HL-60 (cell line): ENCODE results near the gene PRMT5.

Experiments used
- DNase-seq, 2 experiments: peaks; one replicate each; pipeline ENCODE4 v3.0.0-alpha.2; 2010 to 2020; ENCODE audit warnings: low read depth in 1 of 2, low spot score in 1 of 2
- H3K27ac ChIP-seq: fragments of 250-450 bp; sonication (Bioruptor Pico); replicated peaks from 2 replicates; pipeline ENCODE4 v1.5.1; 2020; ENCODE audit warnings: mild to moderate bottlenecking, moderate library complexity
- H3K27me3 ChIP-seq: fragments of 250-450 bp; sonication (Bioruptor Pico); 2 replicates; pipeline ENCODE4 v1.5.1; 2021; ENCODE audit warnings: mild to moderate bottlenecking, moderate library complexity; ENCODE audit not compliant: insufficient read depth, poor library complexity, severe bottlenecking
- H3K4me3 ChIP-seq: replicated peaks from 2 replicates; pipeline ENCODE4 v1.5.1; 2011; ENCODE audit warnings: mild to moderate bottlenecking, control low read depth, low read length; ENCODE audit not compliant: insufficient read depth
- GABPA ChIP-seq: IDR thresholded peaks from 2 replicates; pipeline ENCODE4 v1.6.1; 2012; ENCODE audit warnings: low read depth
- POLR2AphosphoS5 ChIP-seq: IDR thresholded peaks from 2 replicates; pipeline ENCODE4 v1.6.1; 2012; ENCODE audit warnings: low read depth
- SPI1 ChIP-seq: IDR thresholded peaks from 2 replicates; pipeline ENCODE4 v1.6.1; 2012; ENCODE audit warnings: low read depth, mild to moderate bottlenecking, borderline replicate concordance
- TF ChIP-seq, protein P1 (sequence below): IDR thresholded peaks from one replicate; pipeline ENCODE4 v1.5.1; 2011; ENCODE audit warnings: low read length, control low read depth, inconsistent platforms; ENCODE audit not compliant: insufficient read depth
- TF ChIP-seq, protein P2 (sequence below): IDR thresholded peaks from 2 replicates; pipeline ENCODE4 v1.6.1; 2012; ENCODE audit warnings: low read depth; ENCODE audit not compliant: insufficient replicate concordance

The PRMT5 gene

DNA sequence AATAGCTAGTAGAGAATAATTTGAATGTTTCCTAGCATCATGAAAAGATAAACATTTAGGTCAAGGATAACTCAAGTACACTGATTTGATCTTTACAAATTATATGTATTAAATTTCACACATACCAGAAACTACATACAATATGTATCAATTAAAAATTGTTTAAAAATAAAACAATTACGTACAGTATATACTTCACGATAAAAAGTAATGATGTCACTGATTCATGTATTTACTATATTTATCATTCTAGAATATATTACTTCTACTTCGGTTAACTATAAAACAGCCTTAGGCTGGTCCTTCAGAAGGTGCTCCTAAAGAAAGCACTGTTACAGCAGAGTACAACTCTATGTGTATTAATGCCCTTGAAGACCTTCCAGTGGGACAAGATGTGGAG, 21.7 kb downstream of the PRMT5 start:
- Histone ChIP-seq H3K27ac (no peak overlapping the region), H3K4me3 (no peak overlapping the region)

DNA sequence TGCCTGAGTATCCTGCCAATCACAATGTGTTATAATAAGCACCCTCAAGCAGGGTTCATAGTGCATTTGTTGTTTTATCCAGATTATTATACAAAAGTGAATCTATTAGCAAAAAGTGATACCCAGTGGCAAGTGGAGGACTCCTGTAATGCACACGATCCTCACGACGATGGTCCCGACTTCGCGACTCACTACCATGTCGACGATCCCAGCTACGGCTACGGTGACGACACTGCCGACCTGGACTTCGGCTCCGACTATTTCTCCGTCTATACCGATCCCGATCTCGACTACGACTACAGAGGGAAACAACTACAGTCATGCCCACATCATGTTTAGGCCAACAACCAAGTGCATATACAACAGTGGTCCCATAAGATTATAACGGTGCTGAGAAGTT, 23.1 kb downstream of the PRMT5 start:
- no peak overlapping the region for H3K4me3 ChIP-seq
- no peak overlapping the region for H3K27ac ChIP-seq
- TF ChIP-seq, protein P1, sequence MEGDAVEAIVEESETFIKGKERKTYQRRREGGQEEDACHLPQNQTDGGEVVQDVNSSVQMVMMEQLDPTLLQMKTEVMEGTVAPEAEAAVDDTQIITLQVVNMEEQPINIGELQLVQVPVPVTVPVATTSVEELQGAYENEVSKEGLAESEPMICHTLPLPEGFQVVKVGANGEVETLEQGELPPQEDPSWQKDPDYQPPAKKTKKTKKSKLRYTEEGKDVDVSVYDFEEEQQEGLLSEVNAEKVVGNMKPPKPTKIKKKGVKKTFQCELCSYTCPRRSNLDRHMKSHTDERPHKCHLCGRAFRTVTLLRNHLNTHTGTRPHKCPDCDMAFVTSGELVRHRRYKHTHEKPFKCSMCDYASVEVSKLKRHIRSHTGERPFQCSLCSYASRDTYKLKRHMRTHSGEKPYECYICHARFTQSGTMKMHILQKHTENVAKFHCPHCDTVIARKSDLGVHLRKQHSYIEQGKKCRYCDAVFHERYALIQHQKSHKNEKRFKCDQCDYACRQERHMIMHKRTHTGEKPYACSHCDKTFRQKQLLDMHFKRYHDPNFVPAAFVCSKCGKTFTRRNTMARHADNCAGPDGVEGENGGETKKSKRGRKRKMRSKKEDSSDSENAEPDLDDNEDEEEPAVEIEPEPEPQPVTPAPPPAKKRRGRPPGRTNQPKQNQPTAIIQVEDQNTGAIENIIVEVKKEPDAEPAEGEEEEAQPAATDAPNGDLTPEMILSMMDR: no peak
- TF ChIP-seq, protein P2, sequence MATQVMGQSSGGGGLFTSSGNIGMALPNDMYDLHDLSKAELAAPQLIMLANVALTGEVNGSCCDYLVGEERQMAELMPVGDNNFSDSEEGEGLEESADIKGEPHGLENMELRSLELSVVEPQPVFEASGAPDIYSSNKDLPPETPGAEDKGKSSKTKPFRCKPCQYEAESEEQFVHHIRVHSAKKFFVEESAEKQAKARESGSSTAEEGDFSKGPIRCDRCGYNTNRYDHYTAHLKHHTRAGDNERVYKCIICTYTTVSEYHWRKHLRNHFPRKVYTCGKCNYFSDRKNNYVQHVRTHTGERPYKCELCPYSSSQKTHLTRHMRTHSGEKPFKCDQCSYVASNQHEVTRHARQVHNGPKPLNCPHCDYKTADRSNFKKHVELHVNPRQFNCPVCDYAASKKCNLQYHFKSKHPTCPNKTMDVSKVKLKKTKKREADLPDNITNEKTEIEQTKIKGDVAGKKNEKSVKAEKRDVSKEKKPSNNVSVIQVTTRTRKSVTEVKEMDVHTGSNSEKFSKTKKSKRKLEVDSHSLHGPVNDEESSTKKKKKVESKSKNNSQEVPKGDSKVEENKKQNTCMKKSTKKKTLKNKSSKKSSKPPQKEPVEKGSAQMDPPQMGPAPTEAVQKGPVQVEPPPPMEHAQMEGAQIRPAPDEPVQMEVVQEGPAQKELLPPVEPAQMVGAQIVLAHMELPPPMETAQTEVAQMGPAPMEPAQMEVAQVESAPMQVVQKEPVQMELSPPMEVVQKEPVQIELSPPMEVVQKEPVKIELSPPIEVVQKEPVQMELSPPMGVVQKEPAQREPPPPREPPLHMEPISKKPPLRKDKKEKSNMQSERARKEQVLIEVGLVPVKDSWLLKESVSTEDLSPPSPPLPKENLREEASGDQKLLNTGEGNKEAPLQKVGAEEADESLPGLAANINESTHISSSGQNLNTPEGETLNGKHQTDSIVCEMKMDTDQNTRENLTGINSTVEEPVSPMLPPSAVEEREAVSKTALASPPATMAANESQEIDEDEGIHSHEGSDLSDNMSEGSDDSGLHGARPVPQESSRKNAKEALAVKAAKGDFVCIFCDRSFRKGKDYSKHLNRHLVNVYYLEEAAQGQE: no peak
- TF ChIP-seq SPI1: no peak
- no peak for TF ChIP-seq POLR2AphosphoS5
- no peak for TF ChIP-seq GABPA
- H3K27me3 ChIP-seq: no peaks in the 10 kb centered on the region
- no peak for DNase-seq

More for the DNA sequence above, 21.7 kb downstream of the PRMT5 start:
- TF ChIP-seq, protein P1: no peak
- TF ChIP-seq, protein P2: no peak
- no peak for TF ChIP-seq POLR2AphosphoS5
- no peak for TF ChIP-seq SPI1
- TF ChIP-seq GABPA: no peak
- no peaks in the 10 kb centered on the region for H3K27me3 ChIP-seq
- DNase-seq: no peak

DNA sequence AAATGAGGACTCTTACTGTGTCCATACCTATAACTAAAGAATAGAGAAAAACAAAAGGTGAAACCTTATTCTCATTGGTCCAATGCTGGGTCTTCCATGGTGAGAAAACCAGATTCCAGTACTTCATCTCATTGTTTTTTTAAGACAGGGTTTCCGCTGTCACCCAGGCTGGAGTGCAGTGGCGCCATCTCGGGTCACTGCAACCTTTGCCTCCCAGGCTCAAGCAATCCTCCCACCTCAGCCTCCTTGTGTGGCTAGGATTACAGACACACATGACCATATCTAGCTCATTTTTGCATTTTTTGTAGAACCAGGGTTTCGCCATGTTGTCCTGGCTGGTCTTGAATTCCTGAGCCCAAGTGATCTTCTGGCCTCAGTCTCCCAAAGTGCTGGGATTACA, 23.5 kb downstream of the PRMT5 start:
- H3K27ac ChIP-seq: no peak overlapping the region
- TF ChIP-seq, protein P2: no peak

DNA sequence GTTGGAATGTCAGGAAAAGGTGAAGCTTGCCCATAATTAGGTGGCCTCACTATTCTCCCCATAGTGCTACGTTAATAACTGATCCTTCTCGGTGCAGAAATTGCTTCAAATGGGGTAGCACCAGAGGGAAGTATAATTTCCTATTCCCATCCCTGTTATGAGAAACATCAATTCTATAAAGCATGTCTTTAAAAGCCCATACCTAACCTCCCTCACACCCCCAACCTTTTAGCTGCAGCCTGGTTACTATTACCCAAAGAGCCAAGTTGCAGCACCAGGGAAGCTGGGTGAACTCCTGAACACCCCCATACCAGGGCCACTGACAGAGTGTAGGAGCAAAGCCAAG, 25.5 kb downstream of the PRMT5 start:
- Histone ChIP-seq H3K27ac (no peak overlapping the region), H3K27me3 (no peaks in the 10 kb centered on the region), H3K4me3 (no peak overlapping the region)
- TF ChIP-seq GABPA (no peak), SPI1 (no peak), POLR2AphosphoS5 (no peak)
- TF ChIP-seq, protein P1: no peak
- TF ChIP-seq, protein P2: no peak
- no peak for DNase-seq

More for the DNA sequence above, 23.5 kb downstream of the PRMT5 start:
- Histone ChIP-seq H3K27me3 (no peaks in the 10 kb centered on the region), H3K4me3 (no peak overlapping the region)
- no peak for DNase-seq
